GM18505 (cell line): ENCODE measurements around the gene TNFRSF4.
"Not testable (repeated sequence)": the region's sequence is repeated elsewhere in the genome, so short reads cannot be mapped to it uniquely, and the experiment has no call there.

Source experiments
- ATAC-seq: cut with Tn5 transposase; IDR thresholded peaks from one replicate; pipeline ENCODE4 v1.9.1; 2021; ENCODE audit not compliant: unreplicated experiment
- POLR2A ChIP-seq: IDR thresholded peaks from 4 replicates; pipeline ENCODE4 v1.6.1; 2011; ENCODE audit warnings: borderline replicate concordance; ENCODE audit not compliant: insufficient read depth, insufficient read length; ENCODE audit errors: extremely low read depth

The TNFRSF4 gene

DNA sequence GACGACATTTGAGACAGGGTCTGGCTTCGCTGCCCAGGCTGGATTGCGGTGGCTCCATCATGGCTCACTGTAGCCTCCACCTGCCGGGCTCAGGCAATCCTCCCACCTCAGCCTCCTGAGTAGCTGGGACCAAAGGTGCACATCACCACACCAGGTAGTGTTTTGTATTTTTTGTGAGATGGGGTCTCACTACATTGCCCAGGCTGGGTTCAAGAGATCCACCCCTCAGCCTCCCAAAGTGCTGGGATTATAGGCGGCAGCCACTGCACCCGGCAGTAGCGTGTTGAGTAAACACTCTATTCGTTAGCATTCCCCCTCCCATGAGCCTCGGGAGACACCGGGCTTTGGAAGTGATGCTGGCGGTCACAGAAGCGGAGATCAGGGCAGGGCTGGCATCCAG is 39.4 kb upstream of the TNFRSF4 start:
- no peak for ATAC-seq
- no peak for TF ChIP-seq POLR2A

DNA sequence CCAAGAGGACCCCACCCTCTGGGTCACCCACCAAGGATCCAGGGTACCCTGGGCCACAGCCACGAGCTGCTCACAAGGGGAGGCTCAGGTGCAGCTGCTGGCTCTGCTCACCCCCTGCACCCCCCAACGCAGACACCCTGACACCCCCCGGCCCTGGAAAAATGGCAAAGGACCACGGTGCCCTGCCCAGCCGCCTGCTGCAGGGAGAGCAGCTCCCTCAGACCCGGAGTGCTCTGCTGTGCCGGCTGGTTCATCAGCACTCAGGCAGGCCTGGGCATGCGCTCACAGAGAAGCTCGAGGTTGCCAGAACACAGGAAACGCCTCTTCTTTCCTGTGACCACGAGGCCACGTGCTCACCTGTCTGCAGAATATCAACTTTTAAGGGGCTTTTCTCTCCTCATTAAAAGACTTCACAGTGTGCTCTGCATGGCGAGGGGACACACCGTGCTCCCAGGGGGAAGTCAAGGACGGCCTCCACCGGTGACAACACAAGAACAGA is 36.9 kb upstream of the TNFRSF4 start:
- peak; percentile 42 for TF ChIP-seq POLR2A
- ATAC-seq: no peak

DNA sequence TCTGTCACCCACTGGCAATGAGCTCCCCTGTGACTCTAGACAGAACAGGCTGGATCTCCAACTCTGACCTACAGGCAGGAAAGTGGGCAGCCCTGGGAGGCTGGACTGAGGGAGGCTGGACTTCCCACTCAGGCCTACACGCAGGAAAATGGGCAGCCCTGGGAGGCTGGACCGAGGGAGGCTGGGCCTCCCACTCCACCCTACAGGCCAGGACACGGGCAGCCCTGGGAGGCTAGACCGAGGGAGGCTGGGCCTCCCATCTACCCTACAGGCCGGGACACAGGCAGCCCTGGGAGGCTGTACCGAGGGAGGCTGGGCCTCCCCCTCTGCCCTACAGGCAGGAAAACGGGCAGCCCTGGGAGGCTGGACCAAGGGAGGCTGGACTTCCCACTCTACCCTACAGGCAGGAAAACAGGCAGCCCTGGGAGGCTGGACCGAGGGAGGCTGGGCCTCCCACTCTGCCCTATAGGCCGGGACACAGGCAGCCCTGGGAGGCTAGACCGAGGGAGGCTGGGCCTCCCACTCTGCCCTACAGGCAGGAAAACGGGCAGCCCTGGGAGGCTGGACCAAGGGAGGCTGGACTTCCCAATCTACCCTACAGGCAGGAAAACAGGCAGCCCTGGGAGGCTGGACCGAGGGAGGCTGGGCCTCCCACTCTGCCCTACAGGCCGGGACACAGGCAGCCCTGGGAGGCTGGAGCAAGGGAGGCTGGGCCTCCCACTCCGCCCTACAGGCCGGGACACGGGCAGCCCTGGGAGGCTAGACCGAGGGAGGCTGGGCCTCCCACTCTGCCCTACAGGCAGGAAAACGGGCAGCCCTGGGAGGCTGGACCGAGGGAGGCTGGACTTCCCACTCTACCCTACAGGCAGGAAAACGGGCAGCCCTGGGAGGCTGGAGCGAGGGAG is 34.3 kb upstream of the TNFRSF4 start:
- ATAC-seq: not testable (repeated sequence)

GRCh38 chr1:1247341-1247913 is 33.5 kb upstream of the TNFRSF4 start:
- TF ChIP-seq POLR2A: no peak
- no peak for ATAC-seq

GRCh38 chr1:1246577-1247340 is 32.8 kb upstream of the TNFRSF4 start, which contains the start of gene C1QTNF12:
TSS of gene C1QTNF12 (minus strand) at chr1:1246722. CDS start at chr1:1246690, 32 bp downstream.
- no peak for ATAC-seq
- TF ChIP-seq POLR2A: no peak

DNA sequence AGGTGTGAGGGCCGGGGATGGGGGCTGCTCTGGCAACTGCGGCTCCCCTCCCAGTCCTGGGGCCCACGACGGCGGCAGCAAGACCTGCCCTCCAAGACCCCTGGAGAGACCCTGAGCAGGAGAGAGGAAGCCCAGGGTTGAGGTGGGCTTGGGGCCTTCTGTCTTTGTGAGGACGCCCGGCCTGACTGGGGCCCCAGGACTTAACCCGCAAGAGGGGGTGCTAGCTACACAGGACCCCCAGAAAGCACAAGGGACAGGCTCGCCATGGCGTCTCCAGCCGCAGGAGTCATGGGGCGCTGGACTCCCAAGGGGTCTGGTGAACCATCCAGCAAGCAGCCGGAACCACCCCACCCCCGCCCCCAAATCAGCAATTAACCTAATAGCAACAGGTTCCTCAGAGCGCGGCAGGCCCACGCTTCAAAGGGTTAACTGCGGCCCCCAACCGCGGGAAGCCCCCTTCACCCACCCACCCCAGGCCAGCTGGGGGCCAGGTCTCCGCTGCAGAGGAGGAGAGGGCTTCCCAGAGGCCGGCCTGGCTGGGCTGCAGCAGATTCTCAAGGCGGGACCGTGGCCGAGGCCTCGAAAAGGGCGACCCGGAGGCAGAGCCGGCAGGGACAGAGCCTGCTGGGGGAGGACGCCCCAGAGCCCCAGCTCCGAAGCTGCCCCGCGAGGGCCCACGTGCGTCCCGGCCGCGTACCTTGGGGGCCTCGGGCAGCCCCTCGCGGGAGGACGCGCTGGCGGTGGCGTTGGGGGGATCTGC is 32.0 kb upstream of the TNFRSF4 start:
- TF ChIP-seq POLR2A: no peak
- ATAC-seq: no peak

DNA sequence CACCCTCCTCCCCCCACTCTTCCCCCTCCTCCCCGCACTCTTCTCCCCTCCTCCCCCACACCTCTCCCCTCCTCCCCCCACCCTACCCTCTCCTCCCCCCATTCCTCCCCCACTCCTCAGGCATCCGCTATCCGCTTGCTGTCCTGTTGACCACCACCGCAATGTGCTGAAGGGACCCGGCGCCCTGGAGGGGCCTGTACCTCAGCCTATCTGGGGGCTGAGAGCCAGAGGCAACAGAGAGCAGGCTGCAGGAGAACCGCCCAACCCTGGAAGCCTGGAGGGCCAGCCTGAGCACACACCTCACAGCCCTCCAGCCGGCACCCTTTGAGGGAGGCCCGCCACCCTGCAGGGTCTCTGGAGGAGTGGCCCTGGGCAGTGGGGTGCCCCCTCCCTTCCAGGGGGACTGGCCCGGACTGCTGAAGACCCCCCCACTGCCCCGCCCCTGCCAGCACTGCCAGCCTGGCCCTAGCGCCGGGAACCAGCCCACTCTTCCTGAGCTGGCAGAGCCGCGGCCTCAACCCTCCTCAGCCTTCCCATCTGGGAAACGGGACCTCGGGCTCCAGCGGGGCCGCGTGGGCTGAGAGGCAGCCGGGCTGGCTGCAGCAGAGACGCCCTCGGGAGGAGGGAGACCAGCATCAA is 31.3 kb upstream of the TNFRSF4 start:
- TF ChIP-seq POLR2A: no peak
- no peak for ATAC-seq

DNA sequence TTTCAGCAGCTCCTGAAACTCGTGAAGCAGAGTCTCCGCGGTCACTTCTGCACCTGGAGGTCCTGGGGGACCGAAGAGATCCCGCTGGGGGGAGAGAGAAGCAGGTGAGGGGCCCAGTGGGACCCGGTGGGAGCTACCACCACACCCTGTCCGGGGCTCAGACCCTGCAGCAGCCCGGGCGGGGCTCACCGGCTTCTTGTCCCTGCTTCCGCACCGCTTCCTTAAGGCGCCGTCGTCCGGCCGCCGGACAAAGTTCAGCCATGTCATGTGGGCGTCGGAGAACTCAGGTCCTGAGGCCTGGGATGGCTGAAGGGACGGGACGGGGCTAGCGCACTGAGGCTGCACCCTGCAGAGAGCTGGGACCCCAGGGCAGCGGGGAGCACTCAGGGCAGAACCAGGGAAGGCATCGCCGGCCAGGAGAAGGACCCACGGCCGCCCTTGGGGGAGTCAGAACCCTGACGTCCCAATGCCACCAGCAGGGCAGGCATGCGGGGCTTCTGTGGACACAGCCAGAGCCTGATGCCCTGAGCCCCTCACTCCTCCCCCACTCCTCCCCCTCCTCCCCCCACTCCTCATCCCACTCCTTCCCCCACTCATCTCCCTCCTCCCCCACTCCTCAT is 30.3 kb upstream of the TNFRSF4 start:
- ATAC-seq: no peak
- no peak for TF ChIP-seq POLR2A

DNA sequence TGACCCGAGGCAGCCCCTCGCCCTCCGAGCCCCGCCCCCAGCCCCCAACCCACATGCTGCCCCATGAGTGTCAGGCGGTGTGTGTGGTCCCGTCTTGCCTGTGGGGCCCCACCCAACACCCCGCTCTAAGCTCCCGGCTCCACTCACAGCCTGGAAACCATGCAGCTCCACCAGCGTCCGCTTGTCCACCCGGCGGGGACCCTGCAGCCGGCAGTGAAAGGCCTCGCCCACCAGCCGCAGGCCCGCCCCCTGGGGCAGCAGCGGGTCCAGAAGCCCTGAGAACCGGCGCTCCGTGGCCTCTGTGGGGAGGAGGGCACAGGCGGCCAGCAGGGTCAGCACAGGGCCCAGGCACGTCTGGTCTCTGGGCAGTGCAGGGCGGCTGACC is 29.8 kb upstream of the TNFRSF4 start:
- TF ChIP-seq POLR2A: no peak
- ATAC-seq: no peak

DNA sequence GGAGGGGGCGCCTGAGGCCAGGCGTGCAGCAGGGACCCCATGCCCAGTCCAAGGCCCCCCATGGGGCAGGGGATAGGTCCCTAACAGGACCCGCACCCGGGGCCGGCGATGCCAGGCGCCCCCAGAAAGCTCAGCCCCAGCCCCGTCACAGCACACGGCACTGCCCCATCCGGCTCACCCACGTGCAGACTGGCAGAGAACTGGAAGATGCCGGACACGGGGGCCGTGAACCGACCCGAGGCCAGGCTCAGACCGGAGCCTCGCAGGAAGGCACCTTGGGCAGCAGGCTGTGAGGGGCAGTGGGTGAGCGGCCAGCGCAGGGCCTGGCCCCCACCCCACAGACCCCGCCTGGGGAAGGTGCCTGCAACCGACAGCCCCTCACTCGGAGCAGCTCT is 29.3 kb upstream of the TNFRSF4 start:
- ATAC-seq: no peak
- no peak for TF ChIP-seq POLR2A

DNA sequence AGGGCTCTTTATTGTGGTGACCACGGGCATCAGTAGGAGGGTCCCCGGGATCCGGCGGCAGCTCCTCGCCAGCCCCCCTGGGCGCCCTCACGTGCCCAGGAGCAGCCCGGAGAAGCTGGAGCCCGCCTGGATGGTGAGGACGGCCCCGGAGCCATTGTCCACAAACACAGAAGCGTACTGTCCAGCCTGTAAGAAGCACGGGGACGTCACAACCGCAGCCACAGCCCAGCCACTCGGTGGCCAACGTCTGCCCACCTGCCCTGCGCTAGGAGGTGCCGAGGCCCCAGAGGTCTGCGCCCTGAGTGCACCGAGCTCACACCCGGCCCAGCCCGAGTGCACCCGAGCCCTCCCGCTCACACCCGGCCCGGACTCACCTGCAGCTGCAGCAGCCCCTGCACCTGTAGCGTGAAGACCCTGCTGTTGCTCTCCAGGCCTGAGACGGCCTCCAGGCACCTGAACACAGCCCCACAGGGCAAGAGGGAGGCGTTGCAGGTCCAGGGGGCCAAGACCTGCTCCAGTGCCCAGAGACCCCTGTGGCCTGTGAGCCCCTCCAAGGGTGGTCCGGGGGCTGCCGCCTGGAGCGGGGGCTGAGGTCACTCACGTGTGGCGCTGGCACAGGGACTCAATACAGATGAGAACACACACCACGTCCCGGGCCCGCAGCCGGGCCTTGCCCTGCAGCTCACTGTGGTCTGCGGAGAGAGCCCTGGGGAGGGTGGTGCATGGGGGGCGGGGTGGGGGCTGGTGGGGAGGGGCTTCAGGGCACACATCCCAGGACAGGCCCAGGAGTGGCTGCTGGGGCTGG is 28.7 kb upstream of the TNFRSF4 start:
- TF ChIP-seq POLR2A: no peak
- ATAC-seq: no peak

DNA sequence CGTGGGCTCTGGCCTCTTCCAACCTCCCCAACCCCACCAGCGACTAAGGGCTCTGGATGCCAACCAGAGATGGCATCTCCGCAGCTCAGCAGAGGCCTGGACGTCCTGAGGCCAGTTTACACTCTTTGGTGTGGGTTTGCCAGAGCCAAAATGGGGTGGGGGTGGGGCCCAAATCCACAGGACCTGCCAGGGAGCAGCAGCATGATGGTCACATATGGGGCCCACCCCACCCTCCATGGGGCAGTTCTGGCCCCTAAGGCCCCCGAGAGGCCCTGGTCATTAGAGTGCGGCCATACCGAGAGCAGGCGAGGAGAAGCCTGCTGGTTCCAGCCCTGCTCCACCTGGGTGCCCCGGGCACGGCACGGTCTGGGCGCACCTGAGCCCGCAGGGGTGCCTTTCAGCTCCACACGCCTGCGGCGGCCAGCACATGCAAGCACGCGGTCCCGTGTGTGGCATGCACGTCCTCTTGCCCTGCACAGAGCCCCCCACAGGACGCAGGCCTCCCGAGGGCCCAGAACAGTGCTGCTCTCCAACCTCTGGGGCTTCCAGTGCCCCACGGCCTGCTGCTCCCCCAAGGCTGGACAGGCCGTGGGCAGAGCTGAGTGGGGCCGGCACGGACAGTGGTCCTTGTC is 27.8 kb upstream of the TNFRSF4 start:
- no peak for TF ChIP-seq POLR2A

More for the DNA sequence above, 27.8 kb upstream of the TNFRSF4 start:
- no peak for ATAC-seq
